ENCODE measurements around the gene FAM174A.

Gene FAM174A

DNA sequence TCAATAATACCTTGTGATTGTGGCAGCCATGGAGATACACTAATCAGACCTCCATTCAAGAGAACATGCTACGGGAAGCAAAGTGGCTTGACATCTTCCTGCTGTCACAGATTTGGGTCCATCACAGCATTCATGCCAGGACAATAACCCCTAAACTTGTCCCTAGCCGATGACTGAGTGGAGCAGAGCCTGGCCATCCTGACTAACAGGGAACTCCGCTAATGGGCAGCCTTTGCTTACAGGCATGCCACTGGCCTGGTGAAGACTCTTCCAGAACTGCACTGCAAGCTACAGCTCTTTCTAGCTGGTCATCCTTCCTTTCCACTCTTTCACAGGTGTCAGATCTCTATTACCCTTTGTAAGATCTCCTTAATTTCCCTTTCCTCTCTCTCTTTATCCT is 16.0 kb downstream of the FAM174A start:
- no peaks in the 10 kb centered on the region for H3K27me3 Mint-ChIP-seq
- peak overlapping the region; percentile 1 for H3K27ac Mint-ChIP-seq
- peaks cover 4% of the 10 kb centered on the region for H3K9me3 Mint-ChIP-seq

DNA sequence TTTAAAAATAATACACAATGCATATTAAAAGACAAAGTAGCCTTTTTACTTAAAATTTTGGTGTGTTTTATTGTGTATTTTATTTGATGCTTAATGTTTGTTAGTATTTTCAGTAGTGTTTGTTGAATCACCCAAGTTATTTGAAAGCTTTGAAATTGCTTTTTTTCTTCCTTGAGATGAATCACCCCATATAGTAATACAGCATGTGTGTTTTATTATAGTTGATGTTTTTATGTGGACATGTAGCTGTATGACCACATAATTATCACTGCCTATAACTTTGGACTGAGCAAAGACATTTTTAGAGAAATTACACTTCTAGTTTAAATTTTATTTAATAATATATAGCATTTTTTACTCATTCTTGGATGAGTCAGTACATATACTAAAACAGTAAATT is 18.0 kb downstream of the FAM174A start:
- Mint-ChIP-seq H3K36me3 (peaks cover 6% of the 10 kb centered on the region), H3K4me3 (no peak overlapping the region), H3K27me3 (no peaks in the 10 kb centered on the region), H3K9me3 (peaks cover 4% of the 10 kb centered on the region), H3K27ac (no peak overlapping the region), H3K4me1 (peaks cover 12% of the 10 kb centered on the region)
- ATAC-seq, result no peak

More for the DNA sequence above, 16.0 kb downstream of the FAM174A start:
- ATAC-seq, result no peak
- no peak overlapping the region for H3K4me3 Mint-ChIP-seq
- H3K4me1 Mint-ChIP-seq, result peaks cover 16% of the 10 kb centered on the region
- peaks cover 6% of the 10 kb centered on the region for H3K36me3 Mint-ChIP-seq

DNA sequence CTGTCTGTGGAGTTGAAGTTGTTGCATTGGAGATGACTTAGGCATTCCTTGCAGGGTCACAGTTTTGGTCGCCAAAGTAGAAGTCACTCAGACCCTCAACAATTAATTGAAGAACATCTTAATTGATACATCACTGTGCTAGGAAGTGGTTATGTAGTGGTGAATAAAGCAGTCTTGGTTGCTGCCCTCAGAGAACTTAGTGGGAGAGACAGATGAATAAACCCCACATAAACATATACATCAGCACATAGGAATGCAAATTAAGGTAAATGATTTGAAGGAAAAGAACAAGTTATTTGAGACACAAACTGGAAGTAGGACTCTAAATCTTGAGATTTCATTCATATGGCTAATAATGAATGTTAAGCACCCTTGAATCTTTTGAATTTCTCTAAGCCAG is 25.7 kb downstream of the FAM174A start:
- H3K27me3 Mint-ChIP-seq, result no peaks in the 10 kb centered on the region
- H3K27ac Mint-ChIP-seq, result no peak overlapping the region
- H3K9me3 Mint-ChIP-seq, result no peaks in the 10 kb centered on the region
- ATAC-seq, result no peak
- peaks cover under 1% of the 10 kb centered on the region for H3K4me1 Mint-ChIP-seq
- H3K4me3 Mint-ChIP-seq, result no peak overlapping the region
- peaks cover 43% of the 10 kb centered on the region for H3K36me3 Mint-ChIP-seq

DNA sequence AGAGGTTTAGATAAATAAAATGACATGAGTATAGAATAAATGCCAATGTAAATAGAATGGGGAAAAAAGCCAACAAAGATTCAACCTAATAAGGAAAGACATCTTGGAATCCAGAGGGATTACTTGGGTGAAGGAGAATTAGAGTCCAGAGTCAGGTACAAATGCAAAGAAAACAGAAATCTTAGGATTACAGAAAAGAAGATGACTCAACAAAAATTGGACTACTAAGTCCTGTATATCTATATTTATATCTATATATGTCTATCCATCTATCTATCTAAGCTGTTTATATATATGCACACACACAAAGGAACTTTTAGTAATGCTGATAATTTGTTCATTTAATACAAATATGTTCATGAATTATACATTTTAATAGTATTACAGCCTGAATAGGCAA is 27.6 kb downstream of the FAM174A start:
- no peaks in the 10 kb centered on the region for H3K9me3 Mint-ChIP-seq
- ATAC-seq, result no peak
- H3K4me3 Mint-ChIP-seq, result no peak overlapping the region
- no peak overlapping the region for H3K27ac Mint-ChIP-seq
- no peaks in the 10 kb centered on the region for H3K27me3 Mint-ChIP-seq
- peaks cover 51% of the 10 kb centered on the region for H3K36me3 Mint-ChIP-seq
- peaks cover 10% of the 10 kb centered on the region for H3K4me1 Mint-ChIP-seq

DNA sequence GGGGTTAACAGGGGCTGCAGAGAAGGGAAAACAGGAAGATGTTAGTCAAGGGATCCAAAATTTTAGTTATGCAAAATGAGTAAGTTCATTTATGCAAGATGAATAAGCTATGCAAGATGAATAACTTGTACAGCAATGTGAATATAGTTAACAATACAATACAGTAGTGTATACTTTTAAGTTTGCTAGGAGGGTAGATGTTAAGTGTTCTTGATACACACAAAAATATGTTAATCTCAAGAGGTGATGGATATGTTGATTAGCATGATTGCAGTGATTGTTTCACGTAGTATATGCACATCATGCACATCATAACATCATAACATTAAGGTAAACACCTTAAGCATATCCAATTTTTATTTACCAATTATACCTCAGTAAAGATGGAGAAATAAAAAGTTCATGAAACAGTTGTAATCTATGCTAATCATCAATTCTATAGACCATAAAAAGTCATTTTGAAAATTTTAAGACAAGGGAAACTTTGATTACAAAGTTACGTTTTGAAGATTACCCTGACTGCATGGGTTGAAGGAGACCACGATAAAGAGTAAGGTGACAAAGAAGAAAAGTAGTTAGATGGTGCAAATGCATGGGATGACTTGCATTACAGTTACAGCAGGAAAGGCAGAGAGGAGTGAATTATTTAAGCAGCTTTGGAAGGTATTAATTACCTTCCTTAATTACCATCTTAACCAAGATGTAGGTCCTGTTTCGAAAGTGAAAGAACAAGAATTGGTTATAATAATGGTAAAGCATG is 31.4 kb downstream of the FAM174A start:
- no peak overlapping the region for H3K27ac Mint-ChIP-seq
- H3K36me3 Mint-ChIP-seq, result peaks cover 44% of the 10 kb centered on the region
- no peak for ATAC-seq
- H3K4me3 Mint-ChIP-seq, result no peak overlapping the region
- H3K4me1 Mint-ChIP-seq, result peaks cover 10% of the 10 kb centered on the region
- no peaks in the 10 kb centered on the region for H3K9me3 Mint-ChIP-seq
- H3K27me3 Mint-ChIP-seq, result no peaks in the 10 kb centered on the region

DNA sequence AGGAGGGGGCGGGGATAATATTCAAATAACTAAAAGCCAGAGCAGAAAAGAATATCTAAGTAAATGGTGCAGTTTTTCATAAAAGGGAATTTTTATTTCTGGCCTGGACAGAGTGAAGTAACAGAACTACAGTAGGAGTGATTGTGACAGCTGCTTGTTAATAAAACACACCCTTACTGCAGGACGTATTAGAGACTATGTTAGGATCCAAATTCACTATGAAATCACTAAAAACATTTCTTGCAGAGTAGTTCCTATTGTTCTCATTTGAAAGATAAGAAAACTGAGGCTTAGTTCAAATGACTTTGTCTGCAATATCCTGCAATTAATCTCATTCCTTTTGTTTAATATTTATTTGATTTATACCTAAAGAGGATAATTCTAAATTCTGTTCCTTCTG is 39.5 kb downstream of the FAM174A start:
- ATAC-seq, result no peak

DNA sequence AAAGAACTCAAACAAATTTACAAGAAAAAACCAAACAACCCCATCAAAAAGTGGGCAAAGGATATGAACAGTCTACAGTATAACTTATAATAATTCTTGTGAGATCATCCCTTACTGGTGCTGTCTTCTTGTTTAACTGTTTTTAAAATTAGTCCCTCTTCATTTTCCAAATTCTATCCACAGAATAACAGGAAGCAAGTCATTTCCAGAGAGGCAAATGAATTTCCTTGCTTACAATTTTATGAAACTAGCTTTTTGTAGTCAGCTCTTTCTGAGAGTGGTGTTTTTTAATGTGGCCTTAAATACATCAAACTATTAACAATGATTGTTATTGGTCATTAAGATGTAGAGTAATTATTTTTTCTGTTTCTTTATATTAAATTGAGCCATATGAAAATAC is 40.6 kb downstream of the FAM174A start:
- H3K36me3 Mint-ChIP-seq, result peaks cover 6% of the 10 kb centered on the region
- H3K4me3 Mint-ChIP-seq, result no peak overlapping the region
- no peaks in the 10 kb centered on the region for H3K9me3 Mint-ChIP-seq
- H3K27ac Mint-ChIP-seq, result no peak overlapping the region
- no peaks in the 10 kb centered on the region for H3K27me3 Mint-ChIP-seq
- no peaks in the 10 kb centered on the region for H3K4me1 Mint-ChIP-seq
- no peak for ATAC-seq

More for the DNA sequence above, 39.5 kb downstream of the FAM174A start:
- Mint-ChIP-seq H3K27me3 (no peaks in the 10 kb centered on the region), H3K4me1 (no peaks in the 10 kb centered on the region), H3K27ac (no peak overlapping the region), H3K9me3 (no peaks in the 10 kb centered on the region), H3K4me3 (no peak overlapping the region), H3K36me3 (no peaks in the 10 kb centered on the region)

DNA sequence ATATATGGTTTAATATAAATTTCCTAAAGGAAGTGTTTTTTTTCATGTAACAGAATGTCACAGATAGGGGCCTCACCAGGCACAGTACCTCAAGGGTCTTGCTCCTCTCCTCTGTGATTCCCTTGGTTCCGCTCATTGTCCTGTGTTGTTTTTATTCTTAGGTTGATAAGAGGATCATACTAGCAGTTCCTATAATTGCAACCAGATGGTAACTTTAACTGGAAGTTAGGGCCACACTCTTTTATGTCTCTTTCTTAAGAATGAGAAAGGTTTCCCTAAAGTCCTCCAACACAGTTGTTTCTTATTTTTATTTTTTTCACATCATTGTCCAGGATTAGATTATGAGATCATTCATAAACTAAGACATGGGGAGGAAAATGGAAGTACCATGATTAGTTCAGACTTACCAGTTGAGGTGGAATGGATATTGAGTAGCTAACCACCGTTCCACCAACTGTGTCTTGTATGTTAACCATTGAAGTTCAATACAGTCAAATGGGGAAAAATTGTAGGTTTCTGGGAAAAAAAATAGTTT is 41.1 kb downstream of the FAM174A start:
- no peak overlapping the region for H3K27ac Mint-ChIP-seq
- H3K4me1 Mint-ChIP-seq, result no peaks in the 10 kb centered on the region
- no peaks in the 10 kb centered on the region for H3K27me3 Mint-ChIP-seq

DNA sequence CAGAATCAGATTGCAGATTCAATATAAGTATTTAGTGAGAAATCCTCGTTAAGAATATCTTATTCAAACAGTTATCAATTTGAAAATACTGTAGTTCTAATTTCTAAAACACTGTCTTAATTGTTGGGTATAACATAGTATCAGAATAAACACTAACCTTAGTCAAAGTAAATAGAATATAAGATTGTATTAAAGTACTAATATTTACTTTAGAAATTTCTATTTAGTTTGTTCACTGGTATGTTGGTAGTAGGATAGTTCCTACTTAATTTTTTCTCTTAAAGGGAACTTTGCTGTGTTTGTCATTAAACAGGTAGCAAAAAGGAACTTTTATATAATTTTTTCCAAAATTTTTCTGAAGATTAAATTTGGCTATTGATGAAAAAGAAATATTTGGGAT is 42.3 kb downstream of the FAM174A start:
- no peak for ATAC-seq
- H3K36me3 Mint-ChIP-seq, result peaks cover 10% of the 10 kb centered on the region
- no peak overlapping the region for H3K27ac Mint-ChIP-seq
- no peaks in the 10 kb centered on the region for H3K4me1 Mint-ChIP-seq
- no peak overlapping the region for H3K4me3 Mint-ChIP-seq
- H3K27me3 Mint-ChIP-seq, result no peaks in the 10 kb centered on the region
- H3K9me3 Mint-ChIP-seq, result no peaks in the 10 kb centered on the region

More for the DNA sequence above, 41.1 kb downstream of the FAM174A start:
- Mint-ChIP-seq H3K9me3 (no peaks in the 10 kb centered on the region), H3K4me3 (no peak overlapping the region), H3K36me3 (peaks cover 10% of the 10 kb centered on the region)
- ATAC-seq, result no peak

DNA sequence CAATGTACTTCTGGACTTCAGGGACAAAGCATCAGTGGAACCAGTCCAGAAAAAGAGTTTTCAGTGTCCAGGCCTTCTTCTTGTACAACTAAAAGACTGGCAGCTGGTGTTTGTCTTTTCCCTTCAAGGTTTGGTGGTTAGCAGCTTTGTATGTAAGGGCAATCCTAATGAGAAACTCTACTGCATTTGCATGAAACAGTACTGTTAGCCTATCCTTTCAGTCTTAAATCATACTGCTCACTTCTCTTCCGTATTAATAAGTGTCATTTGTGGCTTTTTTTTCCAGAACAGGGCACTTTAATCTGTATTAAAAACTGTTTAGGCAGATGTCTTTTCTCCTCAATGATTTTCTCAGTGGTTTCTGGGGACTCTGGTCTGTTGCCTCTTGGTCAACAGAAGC is 48.9 kb downstream of the FAM174A start:
- Mint-ChIP-seq H3K36me3 (peaks cover 24% of the 10 kb centered on the region), H3K4me3 (no peak overlapping the region), H3K9me3 (no peaks in the 10 kb centered on the region), H3K27ac (no peak overlapping the region), H3K27me3 (no peaks in the 10 kb centered on the region), H3K4me1 (peaks cover 14% of the 10 kb centered on the region)
- peak; percentile 63 for ATAC-seq

DNA sequence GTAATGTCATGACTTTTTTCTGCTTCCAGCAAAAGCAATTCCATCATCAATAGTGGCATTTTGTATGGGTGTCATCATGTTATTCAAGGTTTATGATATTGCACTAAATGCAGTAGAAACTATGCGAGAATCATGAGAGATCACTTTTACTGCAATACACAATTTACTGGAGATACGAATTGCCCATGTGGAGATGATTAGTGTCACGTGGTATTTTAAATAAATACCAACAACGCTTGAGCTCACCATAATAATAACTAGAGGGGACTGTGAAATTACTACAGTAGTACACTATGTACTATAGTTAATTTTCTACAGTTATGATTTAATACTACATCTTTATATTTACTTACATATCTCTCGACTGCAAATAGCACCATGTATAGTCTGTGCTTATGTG is 49.7 kb downstream of the FAM174A start:
- Mint-ChIP-seq H3K36me3 (peaks cover 24% of the 10 kb centered on the region), H3K27ac (no peak overlapping the region), H3K9me3 (no peaks in the 10 kb centered on the region), H3K4me1 (peaks cover 14% of the 10 kb centered on the region), H3K4me3 (no peak overlapping the region), H3K27me3 (no peaks in the 10 kb centered on the region)
- ATAC-seq, result no peak

DNA sequence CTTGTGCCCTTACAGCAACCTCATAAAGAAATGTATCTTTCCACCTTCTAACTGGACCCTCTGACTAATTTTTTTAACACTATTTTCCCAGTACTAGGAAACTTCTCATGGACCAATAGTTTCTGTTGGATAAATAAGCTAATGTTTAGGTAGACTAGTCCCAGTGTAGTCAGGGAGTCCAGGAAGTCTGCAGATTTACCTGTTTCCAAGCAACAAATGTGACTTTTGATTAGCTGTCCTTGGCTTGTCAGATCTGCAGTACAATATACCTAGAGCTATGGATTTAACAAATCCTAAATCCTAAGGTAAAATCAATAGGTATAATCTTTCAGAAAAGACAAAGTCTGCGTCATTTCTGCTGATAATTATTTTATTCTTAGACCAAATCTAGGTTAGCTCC is 55.7 kb downstream of the FAM174A start:
- H3K27ac Mint-ChIP-seq, result no peak overlapping the region
- no peak overlapping the region for H3K4me3 Mint-ChIP-seq
- no peaks in the 10 kb centered on the region for H3K9me3 Mint-ChIP-seq
- H3K27me3 Mint-ChIP-seq, result no peaks in the 10 kb centered on the region
- no peaks in the 10 kb centered on the region for H3K4me1 Mint-ChIP-seq
- peaks cover 6% of the 10 kb centered on the region for H3K36me3 Mint-ChIP-seq
- no peak for ATAC-seq

DNA sequence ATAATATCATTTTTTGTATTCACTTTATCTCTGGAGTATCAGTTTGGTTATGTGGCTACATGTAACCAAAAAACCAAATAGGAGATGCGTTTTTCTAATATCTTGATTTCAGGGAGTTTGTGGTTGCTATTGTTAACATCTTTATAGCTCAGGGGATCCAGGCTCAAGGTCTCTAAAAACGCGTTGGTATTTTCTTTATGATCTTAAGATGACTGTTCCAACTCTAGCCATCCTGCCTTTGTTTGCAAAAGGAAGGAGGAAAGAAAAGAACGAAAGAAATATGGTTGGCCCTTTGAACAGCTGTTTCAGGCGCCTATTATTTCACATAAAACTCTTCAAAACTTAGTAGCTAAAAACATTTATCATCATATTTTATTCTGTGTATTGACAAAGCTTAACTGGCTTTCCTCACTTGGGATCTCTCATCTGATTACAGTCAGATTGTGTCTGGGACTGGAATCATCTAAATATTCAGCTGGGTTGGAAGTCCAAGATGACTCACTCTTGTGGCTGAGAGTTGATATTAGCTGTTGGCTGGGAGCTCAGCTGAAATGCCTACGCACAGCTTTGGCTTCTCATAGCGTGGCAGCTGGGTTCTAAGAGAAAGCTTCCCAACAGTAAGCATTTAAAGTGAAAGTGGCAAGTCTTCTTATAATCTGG is 60.1 kb downstream of the FAM174A start:
- no peaks in the 10 kb centered on the region for H3K27me3 Mint-ChIP-seq
- no peaks in the 10 kb centered on the region for H3K36me3 Mint-ChIP-seq
- no peak overlapping the region for H3K4me3 Mint-ChIP-seq
- ATAC-seq, result no peak
- H3K4me1 Mint-ChIP-seq, result peaks cover 4% of the 10 kb centered on the region
- no peaks in the 10 kb centered on the region for H3K9me3 Mint-ChIP-seq
- H3K27ac Mint-ChIP-seq, result no peak overlapping the region

DNA sequence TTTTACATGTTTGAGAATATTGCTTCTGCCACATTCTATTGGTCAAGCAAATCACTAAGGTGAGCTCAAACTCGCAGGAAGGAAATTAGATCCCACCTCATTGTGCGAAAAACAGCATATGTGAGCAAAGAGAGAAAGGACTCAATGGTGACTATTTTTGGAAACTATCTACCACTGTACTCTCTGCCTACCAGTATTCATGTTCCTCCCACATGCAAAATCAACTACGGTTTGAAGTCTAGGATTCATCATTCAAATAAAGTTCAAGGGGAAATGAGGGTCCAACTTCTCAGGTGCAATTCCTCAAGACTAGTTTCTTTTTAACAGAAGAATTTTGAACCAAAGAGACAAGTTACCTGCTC is 60.6 kb downstream of the FAM174A start:
- H3K36me3 Mint-ChIP-seq, result no peaks in the 10 kb centered on the region
- ATAC-seq, result no peak
- no peak overlapping the region for H3K27ac Mint-ChIP-seq
- H3K9me3 Mint-ChIP-seq, result no peaks in the 10 kb centered on the region
- peaks cover 5% of the 10 kb centered on the region for H3K4me1 Mint-ChIP-seq
- H3K4me3 Mint-ChIP-seq, result no peak overlapping the region
- no peaks in the 10 kb centered on the region for H3K27me3 Mint-ChIP-seq

DNA sequence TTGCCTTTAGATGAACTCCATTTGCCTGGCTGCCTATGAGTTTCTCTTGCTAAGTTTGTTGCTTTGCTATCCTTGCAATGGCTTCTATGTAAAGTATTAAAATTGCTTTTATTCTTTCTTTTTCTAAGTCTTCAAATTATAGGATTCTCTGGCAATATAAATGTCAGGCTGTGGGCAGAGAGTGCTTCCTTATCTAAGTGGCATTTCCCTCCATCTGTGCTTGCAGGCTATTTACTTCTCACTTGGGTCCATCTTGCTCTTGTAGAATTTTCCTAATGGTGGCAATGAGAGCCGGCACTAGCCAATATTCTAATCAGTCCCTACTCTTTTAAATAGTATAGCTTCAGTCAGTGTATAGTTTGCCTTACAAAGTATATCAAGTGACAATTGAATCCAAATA is 63.3 kb downstream of the FAM174A start:
- no peak for ATAC-seq
- no peaks in the 10 kb centered on the region for H3K36me3 Mint-ChIP-seq
- H3K4me1 Mint-ChIP-seq, result peaks cover 5% of the 10 kb centered on the region
- no peak overlapping the region for H3K4me3 Mint-ChIP-seq
- no peaks in the 10 kb centered on the region for H3K27me3 Mint-ChIP-seq
- no peaks in the 10 kb centered on the region for H3K9me3 Mint-ChIP-seq
- no peak overlapping the region for H3K27ac Mint-ChIP-seq
